Measurements from ENCODE around the gene C4orf17. TPM values are rescaled to one million over a fixed set of nuclear protein-coding genes. Genes with fewer than 3 reads are reported as not detected.
"Not testable (repeated sequence)": the region's sequence is repeated elsewhere in the genome, so short reads cannot be mapped to it uniquely, and the experiment has no call there.

C4orf17 gene
- total RNA-seq, 1 donor from 2014 or later = not detected

DNA sequence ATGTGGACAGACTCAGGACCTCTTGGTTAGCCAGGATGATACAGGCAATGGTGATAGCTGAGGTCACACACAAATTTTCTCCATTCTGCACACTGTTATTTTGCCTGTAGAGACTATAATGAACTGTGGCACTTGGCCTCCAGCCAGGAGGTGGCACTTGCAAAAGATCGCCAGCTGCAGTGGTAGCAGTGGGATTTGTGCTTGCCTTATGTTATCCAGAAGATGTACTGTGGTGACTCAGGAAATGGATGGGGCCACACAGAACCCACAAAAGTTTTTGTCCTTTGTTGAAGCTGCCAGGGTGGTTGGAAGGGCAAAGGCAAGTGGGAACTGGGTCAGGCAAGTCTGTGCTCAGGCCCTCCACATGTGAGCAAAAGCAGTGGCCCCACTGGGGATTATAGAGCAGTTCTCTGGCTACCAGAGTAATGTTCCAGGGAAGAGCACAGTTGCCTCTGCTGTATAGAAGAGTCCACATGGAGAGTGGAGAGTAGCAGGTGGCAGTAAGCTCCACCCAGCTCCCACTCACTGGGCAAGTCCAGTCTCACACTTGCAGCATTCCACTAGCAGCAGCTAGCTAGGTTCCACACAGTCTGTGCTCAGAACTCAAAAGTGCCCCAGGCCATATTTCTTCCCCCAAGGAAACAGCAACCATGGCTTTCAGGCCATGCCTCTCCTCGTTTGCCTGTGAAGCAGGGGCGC is 5.9 kb upstream of the C4orf17 start:
- H3K27me3 Mint-ChIP-seq (ENCODE audit: low read depth) = peaks cover 3% of the 10 kb centered on the region
- H3K9me3 Mint-ChIP-seq = peaks cover 11% of the 10 kb centered on the region
- intact Hi-C loops (cut with micrococcal nuclease) = loop anchor here (5.0 kb wide), 2 partner anchors 442 to 1363 kb away; partner anchors contain the start of genes DNAJB14 and STPG2
- H3K36me3 Mint-ChIP-seq (ENCODE audit: low read depth) = peaks cover 3% of the 10 kb centered on the region
- H3K27ac Mint-ChIP-seq = no peak overlapping the region
- peaks cover 32% of the 10 kb centered on the region for H3K4me1 Mint-ChIP-seq (ENCODE audit: low read depth)
- DNase-seq (ENCODE audit: low spot score) = no peak
- H3K4me3 Mint-ChIP-seq (ENCODE audit: low read depth) = no peak overlapping the region

DNA sequence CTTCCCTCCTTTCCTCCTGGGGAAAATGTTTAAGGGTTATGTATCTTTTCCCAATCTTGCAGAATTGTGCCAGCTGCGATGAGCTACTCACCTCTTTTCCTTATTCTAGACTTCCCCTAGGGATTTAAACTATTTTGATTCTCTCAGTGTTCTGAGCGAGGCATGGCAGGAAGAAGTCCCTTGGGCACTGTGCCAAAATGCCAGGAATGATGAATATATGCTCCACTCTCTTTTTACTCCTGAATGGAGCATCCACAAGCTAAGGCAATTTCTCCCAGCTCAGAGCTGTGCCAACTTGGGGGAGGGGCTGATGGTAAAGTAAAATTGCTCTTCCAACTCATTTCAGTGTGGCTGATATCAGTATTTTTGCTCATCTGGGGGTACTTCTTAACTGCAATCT is 4.0 kb upstream of the C4orf17 start:
- peaks cover 11% of the 10 kb centered on the region for H3K9me3 Mint-ChIP-seq
- peaks cover 32% of the 10 kb centered on the region for H3K4me1 Mint-ChIP-seq (ENCODE audit: low read depth)
- H3K4me3 Mint-ChIP-seq (ENCODE audit: low read depth) = no peak overlapping the region
- H3K36me3 Mint-ChIP-seq (ENCODE audit: low read depth) = peaks cover 3% of the 10 kb centered on the region
- H3K27me3 Mint-ChIP-seq (ENCODE audit: low read depth) = no peaks in the 10 kb centered on the region
- intact Hi-C loops (cut with micrococcal nuclease) = loop anchor here (1.0 to 5.0 kb wide), 4 partner anchors 57 to 1364 kb away; partner anchors contain the start of genes DNAJB14 and STPG2
- DNase-seq (ENCODE audit: low spot score) = no peak
- no peak overlapping the region for H3K27ac Mint-ChIP-seq

DNA sequence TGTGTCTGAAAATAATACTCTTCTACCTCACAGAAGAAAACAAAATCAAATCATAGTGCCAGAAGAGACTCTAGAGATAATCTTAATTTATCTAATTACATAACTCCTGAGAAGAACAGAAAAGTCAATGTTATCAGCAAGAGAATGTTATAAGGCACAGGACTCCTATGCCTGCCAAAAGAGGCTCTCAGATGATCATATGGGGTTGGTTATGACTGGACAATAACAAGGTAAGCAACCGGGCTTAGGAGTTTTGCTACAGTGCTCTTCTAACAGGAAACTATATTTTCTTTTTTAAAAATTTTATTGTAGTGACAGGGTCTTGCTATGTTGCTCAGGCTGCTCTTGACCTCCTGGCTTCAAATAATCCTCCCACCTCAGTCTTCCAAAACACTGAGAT is 3.5 kb upstream of the C4orf17 start:
- H3K27me3 Mint-ChIP-seq (ENCODE audit: low read depth) = no peaks in the 10 kb centered on the region
- H3K36me3 Mint-ChIP-seq (ENCODE audit: low read depth) = peaks cover 3% of the 10 kb centered on the region
- DNase-seq (ENCODE audit: low spot score) = no peak
- no peak overlapping the region for H3K4me3 Mint-ChIP-seq (ENCODE audit: low read depth)
- peaks cover 11% of the 10 kb centered on the region for H3K9me3 Mint-ChIP-seq
- peak overlapping the region; percentile 65 for H3K27ac Mint-ChIP-seq
- intact Hi-C loops (cut with micrococcal nuclease) = loop anchor here (1.0 to 5.0 kb wide), 4 partner anchors 56 to 1365 kb away; partner anchors contain the start of genes DNAJB14 and STPG2
- peaks cover 32% of the 10 kb centered on the region for H3K4me1 Mint-ChIP-seq (ENCODE audit: low read depth)

DNA sequence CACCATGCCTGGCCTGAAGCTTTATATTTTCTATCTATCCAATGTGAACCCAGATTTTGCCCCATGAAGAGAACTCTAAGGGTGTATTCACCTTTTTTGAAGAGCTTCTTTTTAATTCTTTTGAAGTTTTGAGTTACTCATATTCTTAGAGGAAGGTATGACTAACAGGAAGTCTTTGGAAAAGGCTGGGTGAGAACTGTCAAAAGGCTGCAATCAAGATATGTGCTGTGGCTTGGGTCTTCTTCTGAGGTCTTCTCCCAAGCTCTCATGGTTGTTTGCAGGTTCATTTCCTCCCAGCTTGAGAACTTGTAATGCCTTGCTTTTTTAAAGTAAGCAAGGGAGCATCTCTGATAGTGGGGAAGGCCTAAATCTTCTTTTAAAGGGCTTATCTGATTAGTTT is 3.1 kb upstream of the C4orf17 start:
- DNase-seq (ENCODE audit: low spot score) = peak; percentile 40
- peaks cover 11% of the 10 kb centered on the region for H3K9me3 Mint-ChIP-seq
- H3K4me3 Mint-ChIP-seq (ENCODE audit: low read depth) = no peak overlapping the region
- no peaks in the 10 kb centered on the region for H3K27me3 Mint-ChIP-seq (ENCODE audit: low read depth)
- intact Hi-C loops (cut with micrococcal nuclease) = loop anchor here (1.0 to 5.0 kb wide), 4 partner anchors 56 to 1365 kb away; partner anchors contain the start of genes DNAJB14 and STPG2
- H3K36me3 Mint-ChIP-seq (ENCODE audit: low read depth) = peaks cover 3% of the 10 kb centered on the region
- H3K27ac Mint-ChIP-seq = peak overlapping the region; percentile 65
- H3K4me1 Mint-ChIP-seq (ENCODE audit: low read depth) = peaks cover 32% of the 10 kb centered on the region

DNA sequence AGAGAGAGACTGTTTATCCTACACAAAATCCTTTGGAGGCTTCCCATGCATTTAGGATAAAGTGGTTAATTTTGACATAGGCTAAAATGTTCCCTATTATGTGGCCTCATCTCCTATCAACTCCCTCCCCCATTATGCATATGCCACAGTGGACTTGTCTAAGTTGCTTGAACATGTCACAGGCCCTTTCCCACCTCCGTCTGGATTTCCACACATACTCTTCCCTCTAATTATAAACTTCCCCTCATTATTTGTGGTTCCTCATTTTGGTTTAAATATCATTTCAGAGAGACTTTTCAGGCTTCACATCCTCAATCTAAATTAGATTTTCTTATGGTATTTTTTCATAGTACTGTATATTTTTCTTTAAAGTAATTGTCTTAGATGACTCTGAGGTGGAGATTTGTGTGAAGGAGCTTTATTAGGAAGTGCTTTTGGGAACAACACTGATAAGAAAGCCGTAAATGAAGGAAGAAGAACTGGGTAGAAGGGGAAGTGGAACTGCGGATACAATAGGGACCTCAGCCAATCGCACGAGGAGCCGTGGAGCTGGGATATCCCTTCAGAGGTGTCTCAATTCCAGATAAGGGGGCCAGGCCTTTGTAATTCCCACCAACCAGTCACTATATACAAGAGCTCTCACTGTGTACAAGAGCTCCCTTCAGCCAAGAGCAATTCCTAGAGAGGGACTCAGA is 7.9 kb downstream of the C4orf17 start:
- Mint-ChIP-seq H3K36me3 (ENCODE audit: low read depth) (no peaks in the 10 kb centered on the region), H3K9me3 (no peaks in the 10 kb centered on the region), H3K27me3 (ENCODE audit: low read depth) (peaks cover 2% of the 10 kb centered on the region), H3K4me1 (ENCODE audit: low read depth) (no peaks in the 10 kb centered on the region), H3K4me3 (ENCODE audit: low read depth) (no peak overlapping the region), H3K27ac (no peak overlapping the region)
- DNase-seq (ENCODE audit: low spot score) = no peak
- intact Hi-C loops (cut with micrococcal nuclease) = no loop called here

DNA sequence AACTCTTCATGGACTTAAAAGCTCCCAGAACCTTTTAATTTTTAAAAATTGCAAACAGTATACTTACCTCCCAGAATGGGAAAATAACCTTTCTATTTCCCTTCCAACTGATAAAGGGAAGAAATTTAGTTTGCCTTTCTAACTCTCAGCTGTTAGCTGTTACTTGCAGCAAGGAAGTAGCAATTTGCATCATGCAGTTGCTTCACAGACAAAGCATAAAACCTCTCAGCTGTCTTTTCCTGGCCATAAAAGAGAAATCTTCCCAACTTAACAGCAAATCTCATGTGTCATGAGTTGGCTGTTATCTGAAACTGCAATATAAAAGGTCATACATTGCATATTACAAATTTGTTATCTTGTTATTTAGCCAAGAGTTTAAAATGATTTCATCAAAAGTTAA is 18.4 kb downstream of the C4orf17 start:
- Mint-ChIP-seq H3K9me3 (no peaks in the 10 kb centered on the region), H3K4me3 (ENCODE audit: low read depth) (no peak overlapping the region), H3K4me1 (ENCODE audit: low read depth) (no peaks in the 10 kb centered on the region), H3K27ac (no peak overlapping the region), H3K36me3 (ENCODE audit: low read depth) (no peaks in the 10 kb centered on the region), H3K27me3 (ENCODE audit: low read depth) (peaks cover 6% of the 10 kb centered on the region)
- intact Hi-C loops (cut with micrococcal nuclease) = no loop called here
- no peak for DNase-seq (ENCODE audit: low spot score)

DNA sequence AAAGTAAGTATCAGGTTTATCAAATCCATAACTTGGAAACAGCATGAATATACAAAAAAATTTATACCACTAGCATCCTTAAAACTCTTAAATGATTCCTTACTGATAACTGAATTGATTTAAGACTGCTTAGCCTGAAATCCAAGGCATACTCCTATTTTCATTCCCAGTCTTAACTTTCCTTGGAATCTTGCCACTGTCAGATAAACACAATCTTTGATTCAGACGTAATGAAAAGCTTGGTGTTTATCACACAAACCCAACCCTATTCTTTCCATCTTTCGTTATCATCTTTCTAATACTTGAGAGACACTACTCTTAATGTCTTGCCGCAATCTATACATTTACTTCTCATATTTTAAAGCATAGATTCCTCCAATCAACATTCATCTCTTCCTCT is 19.1 kb downstream of the C4orf17 start:
- H3K4me3 Mint-ChIP-seq (ENCODE audit: low read depth) = no peak overlapping the region
- H3K9me3 Mint-ChIP-seq = no peaks in the 10 kb centered on the region
- no peak for DNase-seq (ENCODE audit: low spot score)
- intact Hi-C loops (cut with micrococcal nuclease) = no loop called here
- H3K4me1 Mint-ChIP-seq (ENCODE audit: low read depth) = no peaks in the 10 kb centered on the region
- H3K27ac Mint-ChIP-seq = no peak overlapping the region
- H3K36me3 Mint-ChIP-seq (ENCODE audit: low read depth) = no peaks in the 10 kb centered on the region
- peaks cover 6% of the 10 kb centered on the region for H3K27me3 Mint-ChIP-seq (ENCODE audit: low read depth)

DNA sequence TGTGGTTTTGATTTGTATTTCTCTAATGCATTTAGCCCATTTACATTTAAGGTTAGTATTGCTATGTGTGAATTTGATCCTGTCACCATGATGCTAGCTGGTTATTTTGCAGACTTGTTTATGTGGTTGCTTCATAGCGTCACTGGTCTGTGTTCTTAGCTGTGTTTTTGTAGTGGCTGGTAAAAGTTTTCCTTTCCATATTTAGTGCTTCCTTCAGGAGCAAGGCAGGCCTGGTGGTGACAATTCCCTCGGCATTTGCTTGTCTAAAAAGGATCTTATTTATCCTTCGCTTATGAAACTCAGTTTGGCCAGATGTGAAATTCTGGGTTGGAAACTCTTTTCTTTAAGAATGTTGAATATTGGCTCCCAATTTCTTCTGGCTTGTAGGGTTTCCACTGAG is 23.9 kb downstream of the C4orf17 start:
- H3K9me3 Mint-ChIP-seq; DNase-seq (ENCODE audit: low spot score); H3K4me3 Mint-ChIP-seq (ENCODE audit: low read depth); intact Hi-C loops (cut with micrococcal nuclease); H3K4me1 Mint-ChIP-seq (ENCODE audit: low read depth); H3K36me3 Mint-ChIP-seq (ENCODE audit: low read depth); H3K27ac Mint-ChIP-seq; H3K27me3 Mint-ChIP-seq (ENCODE audit: low read depth): not testable (repeated sequence)

DNA sequence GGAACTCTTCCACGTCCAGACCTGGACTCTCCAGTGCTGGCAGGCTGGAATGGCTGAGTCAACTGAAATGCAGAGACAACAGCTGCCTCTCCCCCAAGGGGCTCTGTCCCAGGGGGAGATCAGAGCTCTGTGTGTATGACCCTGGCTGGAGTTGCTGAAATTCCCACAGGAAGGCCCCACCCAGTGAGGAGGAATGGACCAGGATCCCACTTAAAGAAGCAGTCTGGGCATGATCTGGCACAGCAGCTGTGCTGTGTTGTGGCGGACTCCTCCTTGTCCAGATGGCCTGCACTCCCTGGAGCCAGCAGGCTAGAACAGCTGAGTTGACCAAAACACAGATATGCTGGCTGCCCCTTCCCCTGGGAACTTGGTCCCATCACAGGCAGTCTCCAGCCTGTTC is 25.4 kb downstream of the C4orf17 start:
- peaks cover 6% of the 10 kb centered on the region for H3K27me3 Mint-ChIP-seq (ENCODE audit: low read depth)

DNA sequence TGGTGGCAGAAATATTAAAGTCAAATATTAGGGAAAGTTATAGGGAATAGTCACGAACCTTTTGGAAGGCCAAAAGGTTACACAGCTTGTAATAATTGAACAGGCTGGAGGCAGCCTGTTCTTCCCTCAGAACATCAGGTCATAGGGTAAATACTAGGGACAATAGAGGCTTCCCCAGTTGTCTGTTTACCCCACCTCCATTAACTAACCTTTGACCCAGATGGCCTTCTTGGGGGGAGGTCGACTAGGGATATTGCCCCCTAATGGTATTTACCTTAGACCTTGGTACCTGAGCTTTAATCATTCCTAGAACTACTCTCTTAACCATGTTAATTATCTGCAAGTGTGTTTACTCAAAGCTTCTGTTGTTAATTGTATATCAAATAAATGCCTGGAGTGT is 26.0 kb downstream of the C4orf17 start:
- intact Hi-C loops (cut with micrococcal nuclease) = no loop called here
- Mint-ChIP-seq H3K4me1 (ENCODE audit: low read depth) (no peaks in the 10 kb centered on the region), H3K27me3 (ENCODE audit: low read depth) (peaks cover 6% of the 10 kb centered on the region), H3K27ac (no peak overlapping the region), H3K9me3 (no peaks in the 10 kb centered on the region), H3K4me3 (ENCODE audit: low read depth) (no peak overlapping the region), H3K36me3 (ENCODE audit: low read depth) (no peaks in the 10 kb centered on the region)
- DNase-seq (ENCODE audit: low spot score) = no peak

More for the DNA sequence above, 25.4 kb downstream of the C4orf17 start:
- H3K36me3 Mint-ChIP-seq (ENCODE audit: low read depth) = no peaks in the 10 kb centered on the region
- DNase-seq (ENCODE audit: low spot score) = no peak
- intact Hi-C loops (cut with micrococcal nuclease) = no loop called here
- H3K4me3 Mint-ChIP-seq (ENCODE audit: low read depth) = no peak overlapping the region
- H3K9me3 Mint-ChIP-seq = no peaks in the 10 kb centered on the region
- H3K4me1 Mint-ChIP-seq (ENCODE audit: low read depth) = no peaks in the 10 kb centered on the region
- no peak overlapping the region for H3K27ac Mint-ChIP-seq

DNA sequence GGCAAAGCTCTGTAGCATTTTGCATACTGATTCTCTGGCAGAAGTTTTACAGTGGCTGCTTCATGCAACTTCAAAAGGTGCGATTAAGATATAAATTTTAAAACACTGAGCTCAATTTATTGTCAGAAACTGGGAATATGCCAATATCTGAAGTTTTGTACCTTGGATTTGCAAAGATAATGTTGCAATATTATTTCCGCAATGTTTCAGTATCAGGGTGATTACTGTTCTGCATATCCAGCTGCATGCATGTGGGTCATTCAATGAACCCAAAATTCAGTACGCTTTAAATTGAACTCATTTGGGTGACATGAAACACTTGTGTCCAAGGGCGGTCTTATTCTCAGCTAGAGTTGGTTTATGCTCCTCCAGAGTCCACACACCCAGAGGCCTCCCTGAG is 26.9 kb downstream of the C4orf17 start:
- H3K4me3 Mint-ChIP-seq (ENCODE audit: low read depth) = no peak overlapping the region
- no peaks in the 10 kb centered on the region for H3K9me3 Mint-ChIP-seq
- peaks cover 3% of the 10 kb centered on the region for H3K27me3 Mint-ChIP-seq (ENCODE audit: low read depth)
- no peaks in the 10 kb centered on the region for H3K36me3 Mint-ChIP-seq (ENCODE audit: low read depth)
- intact Hi-C loops (cut with micrococcal nuclease) = no loop called here
- DNase-seq (ENCODE audit: low spot score) = no peak
- no peaks in the 10 kb centered on the region for H3K4me1 Mint-ChIP-seq (ENCODE audit: low read depth)
- H3K27ac Mint-ChIP-seq = no peak overlapping the region

DNA sequence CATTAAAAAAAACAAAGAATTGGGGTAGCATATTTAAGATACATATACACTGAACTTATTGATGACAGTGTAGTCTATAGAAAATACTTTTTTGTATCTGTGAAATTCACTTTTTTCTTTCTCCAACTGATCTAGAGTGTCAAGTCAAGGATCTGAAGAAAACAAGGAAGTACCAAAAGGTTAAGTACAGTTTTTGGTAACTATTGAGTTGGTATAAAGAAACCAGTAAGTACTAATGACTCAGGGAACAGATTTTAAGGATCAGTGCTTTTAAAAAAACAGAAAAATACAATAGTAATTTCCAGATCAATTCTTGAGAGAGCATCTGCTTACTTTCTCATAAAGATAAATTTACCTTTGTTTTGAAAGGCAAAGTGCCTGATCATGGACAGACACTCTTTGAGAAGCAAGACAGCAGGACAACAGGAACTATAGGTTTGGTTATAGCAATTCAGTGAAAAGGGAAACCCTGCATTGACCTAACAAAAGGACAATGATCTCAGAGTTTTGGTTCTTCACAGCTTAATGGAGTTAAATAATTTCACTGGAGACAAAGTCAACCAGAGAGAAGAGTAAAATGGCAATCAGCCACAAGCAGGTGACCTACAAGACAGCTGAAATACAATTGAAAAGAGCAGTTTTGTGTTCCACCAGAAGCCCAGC is 29.6 kb downstream of the C4orf17 start:
- Mint-ChIP-seq H3K36me3 (ENCODE audit: low read depth) (no peaks in the 10 kb centered on the region), H3K27me3 (ENCODE audit: low read depth) (peaks cover under 1% of the 10 kb centered on the region), H3K4me3 (ENCODE audit: low read depth) (no peak overlapping the region), H3K9me3 (no peaks in the 10 kb centered on the region), H3K4me1 (ENCODE audit: low read depth) (no peaks in the 10 kb centered on the region), H3K27ac (no peak overlapping the region)
- intact Hi-C loops (cut with micrococcal nuclease) = no loop called here
- DNase-seq (ENCODE audit: low spot score) = no peak

DNA sequence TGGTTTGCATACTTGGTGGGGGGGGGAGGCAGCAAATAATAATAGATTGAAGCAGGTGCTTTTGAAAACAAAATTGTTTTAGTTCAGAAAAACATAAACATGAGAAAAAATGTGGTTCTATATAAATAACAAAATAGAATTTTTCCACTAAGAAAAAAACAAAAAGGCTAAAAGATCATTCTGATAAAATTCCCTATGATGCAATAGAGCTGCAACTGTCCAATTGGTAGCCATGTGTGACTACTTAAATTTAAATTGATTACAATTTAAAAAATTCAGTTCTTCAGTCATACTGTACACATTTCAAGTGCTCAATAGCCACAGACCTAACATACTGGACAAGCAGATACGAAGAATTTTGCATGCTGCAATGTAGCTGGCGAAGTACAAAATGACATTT is 42.1 kb downstream of the C4orf17 start:
- H3K4me3 Mint-ChIP-seq (ENCODE audit: low read depth) = no peak overlapping the region
- no peaks in the 10 kb centered on the region for H3K36me3 Mint-ChIP-seq (ENCODE audit: low read depth)
- no peak for DNase-seq (ENCODE audit: low spot score)
- no peaks in the 10 kb centered on the region for H3K27me3 Mint-ChIP-seq (ENCODE audit: low read depth)
- intact Hi-C loops (cut with micrococcal nuclease) = no loop called here
- H3K27ac Mint-ChIP-seq = no peak overlapping the region
- H3K4me1 Mint-ChIP-seq (ENCODE audit: low read depth) = no peaks in the 10 kb centered on the region
- no peaks in the 10 kb centered on the region for H3K9me3 Mint-ChIP-seq
